Mucosa of rectum (tissue), 2 donors: ENCODE measurements around the gene JAG1.

Experiments
- H3K27ac ChIP-seq, 2 donors: one replicate each; pipeline ENCODE4 v1.7.0; 2013; ENCODE audit warnings: inconsistent platforms in 2 of 2, low read depth in 2 of 2, low read length in 2 of 2
- H3K27me3 ChIP-seq, 2 donors: one replicate each; pipeline ENCODE4 v1.7.0; 2013; ENCODE audit warnings: low read length in 2 of 2; ENCODE audit not compliant: control insufficient read depth in 2 of 2, insufficient read depth in 2 of 2
- H3K36me3 ChIP-seq, 2 donors: one replicate each; pipeline ENCODE4 v1.7.0; 2013; ENCODE audit warnings: low read length in 2 of 2; ENCODE audit not compliant: control insufficient read depth in 2 of 2, insufficient read depth in 2 of 2
- H3K4me1 ChIP-seq, 2 donors: one replicate each; pipeline ENCODE4 v1.7.0; 2013; ENCODE audit warnings: low read length in 2 of 2, mild to moderate bottlenecking in 1 of 2; ENCODE audit not compliant: control insufficient read depth in 2 of 2, insufficient read depth in 2 of 2
- H3K4me3 ChIP-seq, 2 donors: one replicate each; pipeline ENCODE4 v1.7.0; 2013; ENCODE audit warnings: low read length in 2 of 2
- H3K9ac ChIP-seq, 2 donors: one replicate each; pipeline ENCODE4 v1.7.0; 2013; ENCODE audit warnings: low read length in 2 of 2, low read depth in 1 of 2, mild to moderate bottlenecking in 1 of 2
- H3K9me3 ChIP-seq, 2 donors: one replicate each; pipeline ENCODE4 v1.7.0; 2013; ENCODE audit warnings: low read length in 2 of 2; ENCODE audit not compliant: control insufficient read depth in 2 of 2
- donor health status: healthy.
- donor health status: Normal muscosa, but diverticular disease.

The JAG1 gene

GRCh38 chr20:10641467-10641866 lies 32.3 kb downstream of the JAG1 start:
- Histone ChIP-seq H3K9me3 (no peaks in the 10 kb centered on the region), H3K27me3 (no peaks in the 10 kb centered on the region), H3K4me3 (no peak overlapping the region), H3K4me1 (peaks cover 6 to 8% of the 10 kb centered on the region in 2 donors), H3K36me3 (peaks cover 82 to 85% of the 10 kb centered on the region in 2 donors), H3K27ac (no peak overlapping the region), H3K9ac (no peak overlapping the region)

DNA sequence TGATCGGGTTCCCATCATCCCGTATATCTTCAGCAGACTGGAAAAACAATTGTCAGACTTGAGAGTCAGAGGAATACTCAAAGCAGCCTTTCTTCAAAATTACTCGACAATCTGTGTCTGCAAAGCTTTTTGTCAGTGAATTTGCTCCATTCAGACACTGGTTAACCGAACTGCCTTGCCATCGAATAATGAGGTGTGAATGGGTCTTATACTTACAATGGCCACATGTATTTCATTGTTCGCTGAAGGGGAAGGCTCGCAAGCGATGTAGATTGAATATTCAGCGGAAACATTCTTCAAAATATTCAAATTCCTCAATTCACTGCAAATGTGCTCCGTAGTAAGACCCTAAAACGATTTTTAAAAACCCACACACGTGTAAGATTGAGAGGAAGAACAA lies 32.9 kb downstream of the JAG1 start:
- no peak overlapping the region for H3K9ac ChIP-seq
- peaks cover 6 to 10% of the 10 kb centered on the region in 2 donors for H3K4me1 ChIP-seq
- peaks cover 78 to 80% of the 10 kb centered on the region in 2 donors for H3K36me3 ChIP-seq
- no peak overlapping the region for H3K4me3 ChIP-seq
- no peaks in the 10 kb centered on the region for H3K27me3 ChIP-seq
- no peaks in the 10 kb centered on the region for H3K9me3 ChIP-seq
- no peak overlapping the region for H3K27ac ChIP-seq

DNA sequence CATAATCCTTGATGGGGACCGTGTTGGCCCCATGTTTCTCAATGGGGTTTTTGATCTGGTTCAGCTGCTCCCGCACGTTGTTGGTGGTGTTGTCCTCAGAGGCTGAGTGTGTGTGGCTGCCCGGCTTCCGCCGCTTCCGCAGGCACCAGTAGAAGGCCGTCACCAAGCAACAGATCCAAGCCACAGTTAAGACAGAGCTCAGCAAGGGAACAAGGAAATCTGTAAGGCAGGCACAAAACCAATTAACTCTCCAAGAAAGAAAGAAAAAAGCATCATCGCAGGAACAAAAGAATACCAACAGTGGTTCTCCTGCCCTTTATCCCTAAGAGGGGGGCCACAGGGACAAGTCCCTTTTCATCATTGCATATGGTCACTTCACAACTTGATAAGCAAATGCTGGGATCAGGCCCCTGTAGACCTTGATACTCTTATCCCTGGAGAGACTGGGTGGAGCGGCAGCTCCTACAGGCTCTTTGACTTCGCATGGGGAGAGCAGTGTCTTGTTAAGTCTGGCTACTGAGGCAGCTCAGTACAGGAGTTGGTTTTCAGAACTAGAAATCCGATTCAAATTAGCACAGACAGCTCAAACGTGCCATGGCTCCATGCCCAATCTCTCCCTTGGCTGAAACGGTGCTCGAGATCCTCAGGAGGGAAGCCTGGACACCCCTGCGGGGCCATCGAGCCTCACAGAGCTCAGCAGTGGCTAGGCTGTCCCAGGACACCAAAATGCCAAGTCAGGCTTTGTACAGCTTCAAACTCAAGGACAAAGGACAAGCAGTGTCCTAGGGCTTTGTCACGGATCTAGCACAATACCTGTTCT lies 33.9 kb downstream of the JAG1 start:
- H3K4me1 ChIP-seq: peaks cover 6 to 10% of the 10 kb centered on the region in 2 donors
- H3K27me3 ChIP-seq: no peaks in the 10 kb centered on the region
- H3K27ac ChIP-seq: peak overlapping the region in 1 of 2 donors; percentile 2
- H3K9me3 ChIP-seq: no peaks in the 10 kb centered on the region
- no peak overlapping the region for H3K9ac ChIP-seq
- H3K36me3 ChIP-seq: peaks cover 68 to 70% of the 10 kb centered on the region in 2 donors
- no peak overlapping the region for H3K4me3 ChIP-seq

- Histone ChIP-seq H3K9ac (no peak overlapping the region), H3K36me3 (peaks cover 61 to 63% of the 10 kb centered on the region in 2 donors), H3K4me1 (peaks cover 6 to 10% of the 10 kb centered on the region in 2 donors), H3K27ac (peak overlapping the region in 1 of 2 donors; percentile 2), H3K9me3 (no peaks in the 10 kb centered on the region), H3K27me3 (no peaks in the 10 kb centered on the region), H3K4me3 (no peak overlapping the region)
Observed at GRCh38 chr20:10639077-10639736, 34.6 kb downstream of the JAG1 start.

DNA sequence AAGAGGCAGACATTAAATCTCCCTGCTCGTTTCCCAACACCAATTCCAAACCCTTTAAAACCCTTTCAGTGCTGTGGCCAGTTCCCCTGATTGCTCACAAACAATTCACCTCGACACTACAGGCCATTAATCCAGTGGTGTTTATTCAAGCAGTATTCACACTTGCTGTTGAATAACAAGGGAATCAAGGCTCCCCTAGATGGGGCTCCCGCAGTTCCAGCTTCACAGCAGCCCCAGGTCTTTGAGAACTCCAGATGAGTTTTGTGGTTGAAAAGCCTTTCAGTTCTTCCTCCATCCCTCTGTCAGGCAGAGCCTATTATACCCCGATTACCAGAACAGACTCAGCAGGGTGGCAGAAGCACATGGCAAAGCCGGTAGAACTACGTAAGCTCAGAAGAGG lies 36.2 kb downstream of the JAG1 start:
- no peak overlapping the region for H3K9ac ChIP-seq
- H3K9me3 ChIP-seq: no peaks in the 10 kb centered on the region
- no peaks in the 10 kb centered on the region for H3K27me3 ChIP-seq
- no peak overlapping the region for H3K4me3 ChIP-seq
- H3K36me3 ChIP-seq: peaks cover 45 to 46% of the 10 kb centered on the region in 2 donors
- H3K4me1 ChIP-seq: peaks cover 6 to 10% of the 10 kb centered on the region in 2 donors
- H3K27ac ChIP-seq: peak overlapping the region; percentile 54 to 57

DNA sequence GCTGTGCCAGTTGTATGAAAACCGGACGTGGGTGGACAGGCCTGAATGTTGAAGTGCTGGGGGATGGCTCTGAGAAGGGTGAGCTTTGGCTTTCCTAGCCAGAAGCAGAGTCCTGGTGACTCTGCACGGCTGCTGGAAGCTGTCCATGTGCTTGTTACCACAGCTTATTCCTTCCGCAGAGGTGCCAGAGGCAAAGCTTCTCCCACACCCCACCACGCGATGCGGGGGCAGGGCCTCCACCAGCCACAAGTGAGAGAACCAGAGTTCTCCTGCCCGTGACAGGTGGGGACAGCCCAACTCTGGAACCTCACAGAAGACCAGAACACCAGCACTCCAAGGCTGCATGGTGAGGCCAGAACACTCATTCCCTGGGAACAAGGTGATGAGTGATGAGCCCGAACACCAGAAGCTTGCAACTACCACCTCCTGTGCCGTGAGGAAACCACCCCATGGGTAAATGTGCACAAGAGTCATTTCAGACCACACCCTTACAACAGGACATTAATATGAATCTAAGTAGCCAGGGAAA lies 36.7 kb downstream of the JAG1 start:
- no peak overlapping the region for H3K9ac ChIP-seq
- peaks cover 6 to 10% of the 10 kb centered on the region in 2 donors for H3K4me1 ChIP-seq
- H3K36me3 ChIP-seq: peaks cover 41 to 42% of the 10 kb centered on the region in 2 donors
- no peaks in the 10 kb centered on the region for H3K27me3 ChIP-seq
- H3K27ac ChIP-seq: peak overlapping the region; percentile 54 to 57
- no peaks in the 10 kb centered on the region for H3K9me3 ChIP-seq
- no peak overlapping the region for H3K4me3 ChIP-seq

DNA sequence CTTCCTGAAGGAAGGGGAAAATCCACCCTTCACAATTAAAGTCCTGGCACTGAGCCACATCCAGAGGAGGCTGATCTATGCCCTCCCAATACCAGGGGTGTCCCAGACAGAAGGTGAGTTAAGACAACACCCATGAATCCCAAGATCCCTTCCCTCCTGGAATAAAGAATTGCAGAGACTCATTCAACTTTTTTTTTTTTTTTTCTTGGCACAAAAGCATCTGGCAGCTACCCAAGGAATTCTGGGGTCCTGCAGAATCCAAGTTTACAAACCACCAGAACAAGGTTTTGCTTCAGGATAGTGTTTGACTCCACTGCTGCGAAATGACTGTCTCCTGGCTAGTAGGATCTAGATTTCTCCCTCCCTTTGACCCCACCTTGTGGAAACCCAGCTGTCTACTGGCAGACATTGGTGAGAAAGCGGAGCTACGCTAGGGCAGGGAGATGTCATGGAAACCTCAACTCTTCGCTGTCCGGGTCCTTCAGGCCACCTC lies 37.4 kb downstream of the JAG1 start:
- H3K36me3 ChIP-seq: peaks cover 33 to 34% of the 10 kb centered on the region in 2 donors
- H3K4me1 ChIP-seq: peaks cover 6 to 10% of the 10 kb centered on the region in 2 donors
- no peak overlapping the region for H3K4me3 ChIP-seq
- H3K9ac ChIP-seq: no peak overlapping the region
- peak overlapping the region; percentile 54 to 57 for H3K27ac ChIP-seq
- no peaks in the 10 kb centered on the region for H3K27me3 ChIP-seq
- no peaks in the 10 kb centered on the region for H3K9me3 ChIP-seq

DNA sequence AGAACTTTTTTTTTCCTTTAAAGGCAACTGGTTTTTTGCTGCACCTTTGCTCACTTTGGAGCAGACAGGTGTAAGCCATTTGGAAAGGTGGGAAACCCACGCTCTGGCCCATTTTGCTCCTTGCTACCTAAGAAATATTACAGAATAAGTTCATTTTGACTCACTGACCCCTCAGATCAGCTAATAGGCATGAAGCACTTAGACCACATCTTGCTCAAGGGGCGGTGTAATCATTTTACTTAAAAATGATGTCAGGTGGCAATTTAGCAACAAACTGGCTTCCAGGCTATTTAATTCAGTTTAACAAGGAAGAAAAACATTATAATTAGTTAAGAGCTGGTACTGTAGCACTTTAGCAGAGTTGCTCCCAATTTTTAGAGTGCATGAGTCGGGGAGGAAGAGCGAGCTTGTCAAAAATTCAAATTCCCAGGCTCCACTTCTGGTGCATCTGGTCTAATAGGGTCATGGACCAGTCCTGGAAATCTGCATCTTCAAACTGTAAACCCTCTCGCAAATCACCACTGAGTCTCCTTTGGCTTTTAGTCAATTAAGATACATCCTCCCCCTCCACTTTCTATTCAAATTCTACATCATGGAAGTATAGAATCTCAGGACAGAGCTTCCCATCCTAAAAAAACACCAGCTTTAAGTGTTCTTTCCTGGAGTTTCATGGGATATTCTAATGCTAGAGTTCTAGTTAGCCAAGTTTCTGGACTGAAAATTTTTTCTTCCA lies 38.2 kb downstream of the JAG1 start:
- H3K36me3 ChIP-seq: peaks cover 26 to 27% of the 10 kb centered on the region in 2 donors
- H3K9ac ChIP-seq: no peak overlapping the region
- H3K4me1 ChIP-seq: peaks cover 6 to 10% of the 10 kb centered on the region in 2 donors
- peak overlapping the region; percentile 6 to 57 for H3K27ac ChIP-seq
- H3K27me3 ChIP-seq: no peaks in the 10 kb centered on the region
- no peak overlapping the region for H3K4me3 ChIP-seq
- no peaks in the 10 kb centered on the region for H3K9me3 ChIP-seq

- H3K9me3 ChIP-seq: no peaks in the 10 kb centered on the region
- H3K4me1 ChIP-seq: peaks cover 6 to 10% of the 10 kb centered on the region in 2 donors
- peaks cover 19 to 23% of the 10 kb centered on the region in 2 donors for H3K36me3 ChIP-seq
- H3K27me3 ChIP-seq: no peaks in the 10 kb centered on the region
- no peak overlapping the region for H3K9ac ChIP-seq
- no peak overlapping the region for H3K4me3 ChIP-seq
- peak overlapping the region in 1 of 2 donors; percentile 40 for H3K27ac ChIP-seq
Observed at GRCh38 chr20:10634683-10635411, 39.0 kb downstream of the JAG1 start.
